Keratinocyte (primary cell): ENCODE measurements around the gene CFAP61. TPM values are rescaled to one million over a fixed set of nuclear protein-coding genes. Genes with fewer than 3 reads are reported as not detected.

Source experiments
- DNase-seq: peaks from one replicate; pipeline ENCODE4 v3.0.0-alpha.2; 2011; ENCODE audit warnings: low read depth, missing footprints, low spot score
- FAIRE-seq: peaks from 2 replicates; lab custom pipeline; 2011; peaks lifted over from hg19 to GRCh38; lab: Jason Lieb, UNC
- H2AFZ ChIP-seq: 2 replicates; pipeline ENCODE4 v1.6.0; 2012; ENCODE audit warnings: low read length, control low read depth, inconsistent platforms; ENCODE audit not compliant: control insufficient read depth
- H3K27ac ChIP-seq: 2 replicates; pipeline ENCODE4 v1.5.1; 2011; ENCODE audit warnings: low read length; ENCODE audit not compliant: control insufficient read depth, insufficient read depth
- H3K27me3 ChIP-seq: 3 replicates; pipeline ENCODE4 v1.6.0; 2011; ENCODE audit warnings: low read length; ENCODE audit not compliant: control insufficient read depth, insufficient read depth; ENCODE audit errors: extremely low read depth
- H3K36me3 ChIP-seq, 2 experiments: 2 replicates in 1 of 2; 3 replicates in 1 of 2; pipeline ENCODE4 v1.5.1; 2011; ENCODE audit warnings: low read length in 2 of 2, mild to moderate bottlenecking in 1 of 2; ENCODE audit not compliant: control insufficient read depth in 2 of 2, insufficient read depth in 2 of 2; ENCODE audit errors: extremely low read depth in 1 of 2
- H3K4me1 ChIP-seq: 3 replicates; pipeline ENCODE4 v1.5.1; 2011; ENCODE audit warnings: low read length; ENCODE audit not compliant: control insufficient read depth, insufficient read depth; ENCODE audit errors: extremely low read depth
- H3K4me2 ChIP-seq: 3 replicates; pipeline ENCODE4 v1.6.0; 2011; ENCODE audit warnings: low read depth, low read length; ENCODE audit not compliant: control insufficient read depth, insufficient read depth; ENCODE audit errors: extremely low read depth
- H3K4me3 ChIP-seq, 3 experiments: fragments of 200-600 bp in 1 of 3; sonication (generic) in 1 of 3; 2 replicates in 2 of 3; 3 replicates in 1 of 3; pipeline ENCODE4 v1.5.1; 2011 to 2016; ENCODE audit warnings: low read length in 3 of 3, mild to moderate bottlenecking in 3 of 3, control low read depth in 2 of 3, inconsistent platforms in 1 of 3, low read depth in 1 of 3, mixed read lengths in 1 of 3, mixed run types in 1 of 3, moderate library complexity in 1 of 3; ENCODE audit not compliant: control insufficient read depth in 2 of 3, insufficient read depth in 2 of 3; ENCODE audit errors: extremely low read depth in 1 of 3
- H3K79me2 ChIP-seq: 2 replicates; pipeline ENCODE4 v1.6.0; 2012; ENCODE audit warnings: low read length; ENCODE audit not compliant: control insufficient read depth, insufficient read depth
- H3K9ac ChIP-seq: 3 replicates; pipeline ENCODE4 v1.6.0; 2011; ENCODE audit warnings: low read length; ENCODE audit not compliant: control insufficient read depth, insufficient read depth; ENCODE audit errors: extremely low read depth
- H3K9me1 ChIP-seq: 3 replicates; pipeline ENCODE4 v1.6.0; 2011; ENCODE audit warnings: low read length; ENCODE audit not compliant: control insufficient read depth, insufficient read depth; ENCODE audit errors: extremely low read depth
- H3K9me3 ChIP-seq: 2 replicates; pipeline ENCODE4 v1.5.1; 2012; ENCODE audit warnings: low read depth, low read length; ENCODE audit not compliant: control insufficient read depth
- H4K20me1 ChIP-seq: 3 replicates; pipeline ENCODE4 v1.6.0; 2011; ENCODE audit warnings: low read length; ENCODE audit not compliant: control insufficient read depth, insufficient read depth; ENCODE audit errors: extremely low read depth
- EZH2 ChIP-seq: IDR thresholded peaks from one replicate; pipeline ENCODE4 v1.6.1; 2012; ENCODE audit warnings: inconsistent platforms, mild to moderate bottlenecking, low read length, moderate library complexity
- dilution Hi-C: fragments of 300-500 bp; cut with MboI; formaldehyde crosslinking; loops from one replicate; pipeline ENCODE4 v1.7.0; 2020; ENCODE audit warnings: low sequenced_read_pairs; ENCODE audit not compliant: extremely low pct_ligation_motif_present
- polyA plus RNA-seq, 5 experiments: library from polyadenylated mRNA; depleted of rRNA in 3 of 5; stranded (reverse) in 3 of 5; stranded (forward) in 1 of 5; unstranded in 1 of 5; fragments of >200 nt; gene quantifications; 1 replicate in 1 of 5; 2 replicates in 3 of 5; 3 replicates in 1 of 5; pipeline versions ENCODE4 v1.2.1 to v1.2.3, GENCODE V29; 2011 to 2012; ENCODE audit warnings: missing spikeins in 2 of 5, low read depth in 1 of 5, low replicate concordance in 1 of 5
- TF ChIP-seq, protein P1 (sequence below), 3 experiments: IDR thresholded peaks in 1 of 3; conservative IDR thresholded peaks in 1 of 3; optimal IDR thresholded peaks in 1 of 3; 2 replicates in 2 of 3; 3 replicates in 1 of 3; pipeline versions ENCODE3 to v1.5.1; 2011; ENCODE audit warnings: low read length in 3 of 3, mild to moderate bottlenecking in 3 of 3, moderate library complexity in 2 of 3, control low read depth in 1 of 3, inconsistent platforms in 1 of 3; ENCODE audit not compliant: insufficient read depth in 2 of 3; ENCODE audit errors: extremely low read depth in 1 of 3

CFAP61 gene
- polyA plus RNA-seq, 1 donor (not counting 4 experiments of a cell fraction or from before 2014, with no cell fraction given) = 0.25 TPM

- no peak overlapping the region for H3K9ac ChIP-seq
- no peak overlapping the region for H3K4me3 ChIP-seq
- no peaks in the 10 kb centered on the region for H3K27me3 ChIP-seq
- FAIRE-seq (no peak), DNase-seq (no peak)
- H3K9me3 ChIP-seq = no peaks in the 10 kb centered on the region
- H3K27ac ChIP-seq = no peak overlapping the region
- dilution Hi-C loops = no loop called here
- H2AFZ ChIP-seq = no peak overlapping the region
- H4K20me1 ChIP-seq = no peaks in the 10 kb centered on the region
- no peaks in the 10 kb centered on the region for H3K9me1 ChIP-seq
- no peak for TF ChIP-seq EZH2
- TF ChIP-seq, protein P1, sequence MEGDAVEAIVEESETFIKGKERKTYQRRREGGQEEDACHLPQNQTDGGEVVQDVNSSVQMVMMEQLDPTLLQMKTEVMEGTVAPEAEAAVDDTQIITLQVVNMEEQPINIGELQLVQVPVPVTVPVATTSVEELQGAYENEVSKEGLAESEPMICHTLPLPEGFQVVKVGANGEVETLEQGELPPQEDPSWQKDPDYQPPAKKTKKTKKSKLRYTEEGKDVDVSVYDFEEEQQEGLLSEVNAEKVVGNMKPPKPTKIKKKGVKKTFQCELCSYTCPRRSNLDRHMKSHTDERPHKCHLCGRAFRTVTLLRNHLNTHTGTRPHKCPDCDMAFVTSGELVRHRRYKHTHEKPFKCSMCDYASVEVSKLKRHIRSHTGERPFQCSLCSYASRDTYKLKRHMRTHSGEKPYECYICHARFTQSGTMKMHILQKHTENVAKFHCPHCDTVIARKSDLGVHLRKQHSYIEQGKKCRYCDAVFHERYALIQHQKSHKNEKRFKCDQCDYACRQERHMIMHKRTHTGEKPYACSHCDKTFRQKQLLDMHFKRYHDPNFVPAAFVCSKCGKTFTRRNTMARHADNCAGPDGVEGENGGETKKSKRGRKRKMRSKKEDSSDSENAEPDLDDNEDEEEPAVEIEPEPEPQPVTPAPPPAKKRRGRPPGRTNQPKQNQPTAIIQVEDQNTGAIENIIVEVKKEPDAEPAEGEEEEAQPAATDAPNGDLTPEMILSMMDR (optimal IDR thresholded peaks at IDR 0.05 in 1 of 3, IDR thresholded peaks at IDR 0.05 in 1 of 3, conservative IDR thresholded peaks at IDR 0.05 in 1 of 3; ENCODE audit: extremely low read depth in 1 of 3, insufficient read depth in 2 of 3, low read length in 3 of 3) = no peak
- peaks cover 25 to 34% of the 10 kb centered on the region in 2 experiments for H3K36me3 ChIP-seq
- H3K4me2 ChIP-seq = no peak overlapping the region
- no peaks in the 10 kb centered on the region for H3K4me1 ChIP-seq
- peaks cover 7% of the 10 kb centered on the region for H3K79me2 ChIP-seq
These were observed 17.8 kb upstream of the CFAP61 start for GRCh38 chr20:20034486-20034885.

DNA sequence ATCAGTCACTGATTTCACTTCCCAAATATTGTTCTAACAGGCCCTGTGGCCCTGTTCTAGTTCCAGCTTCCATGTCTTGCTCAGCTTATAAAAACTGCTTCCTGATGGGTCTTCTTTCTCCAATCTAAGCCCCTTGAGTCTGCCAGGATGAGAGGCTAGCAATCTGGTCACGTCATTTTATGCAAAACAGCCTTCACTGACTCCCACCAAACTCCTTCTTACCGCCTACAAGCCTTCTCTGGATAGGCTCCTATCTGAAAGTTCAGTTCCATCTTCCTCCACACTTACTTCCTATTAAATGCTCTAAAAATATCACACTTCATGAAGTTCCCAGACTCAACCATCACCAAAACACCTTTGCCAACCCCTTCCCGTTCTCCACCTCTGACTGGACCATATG lies 15.6 kb upstream of the CFAP61 start:
- Histone ChIP-seq H3K9me1 (no peaks in the 10 kb centered on the region), H3K4me1 (no peaks in the 10 kb centered on the region), H3K79me2 (no peaks in the 10 kb centered on the region), H4K20me1 (no peaks in the 10 kb centered on the region), H2AFZ (no peak overlapping the region), H3K4me2 (no peak overlapping the region), H3K9me3 (no peaks in the 10 kb centered on the region), H3K9ac (no peak overlapping the region), H3K27me3 (no peaks in the 10 kb centered on the region), H3K4me3 (no peak overlapping the region), H3K27ac (no peak overlapping the region), H3K36me3 (peaks cover 23 to 38% of the 10 kb centered on the region in 2 experiments)
- DNase-seq = no peak
- no peak for FAIRE-seq
- dilution Hi-C loops = no loop called here
- no peak for TF ChIP-seq EZH2
- TF ChIP-seq, protein P1 (optimal IDR thresholded peaks at IDR 0.05 in 1 of 3, IDR thresholded peaks at IDR 0.05 in 1 of 3, conservative IDR thresholded peaks at IDR 0.05 in 1 of 3; ENCODE audit: extremely low read depth in 1 of 3, insufficient read depth in 2 of 3, low read length in 3 of 3) = no peak
